BJ (cell line): ENCODE data around the gene POLE4. TPM values are rescaled to one million over a fixed set of nuclear protein-coding genes. Genes with fewer than 3 reads are reported as not detected.

ENCODE experiments used
- CTCF ChIA-PET: fragments of 350-600 bp; formaldehyde crosslinking; extraction: SDS; loops from one replicate; lab custom pipeline; 2021; ENCODE audit warnings: antibody characterized with exemption, inconsistent platforms; lab: Yijun Ruan, JAX
- POLR2A ChIA-PET: fragments of 300-600 bp; sonication (Branson Sonifier 250); formaldehyde crosslinking; extraction: SDS; loops from one replicate; lab custom pipeline; 2021; ENCODE audit warnings: antibody characterized with exemption; lab: Charles Lee
- DNase-seq: peaks from one replicate; pipeline ENCODE4 v3.0.0-alpha.2; 2011; ENCODE audit warnings: low read depth
- H3K27me3 ChIP-seq: 2 replicates; pipeline ENCODE4 v1.6.0; 2011; ENCODE audit warnings: low read length; ENCODE audit not compliant: control insufficient read depth, insufficient read depth
- H3K36me3 ChIP-seq: 2 replicates; pipeline ENCODE4 v1.5.1; 2011; ENCODE audit warnings: low read length; ENCODE audit not compliant: control insufficient read depth, insufficient read depth
- H3K4me3 ChIP-seq: 2 replicates; pipeline ENCODE4 v1.5.1; 2011; ENCODE audit warnings: low read depth, mild to moderate bottlenecking, control low read depth, low read length
- polyA plus RNA-seq: library from polyadenylated mRNA; depleted of rRNA; stranded (reverse); fragments of >200 nt; gene quantifications from 2 replicates; pipeline ENCODE4 v1.2.3, GENCODE V29; 2011
- TF ChIP-seq, protein P1 (sequence below): IDR thresholded peaks from 2 replicates; pipeline ENCODE4 v1.5.1; 2011; ENCODE audit warnings: low read depth, mild to moderate bottlenecking, control low read depth, inconsistent platforms, low read length, moderate library complexity; ENCODE audit not compliant: insufficient read depth

Gene POLE4
- polyA plus RNA-seq, 1 experiment, result 32.2 TPM

GRCh38 chr2:74941284-74941683, 17.2 kb upstream of the POLE4 start:
- POLR2A ChIA-PET, result interaction anchor here (0.6 kb wide), 1 partner anchor 221 kb away, joined by 3 read pairs; no protein-coding TSS in a partner anchor
- Histone ChIP-seq H3K27me3 (no peaks in the 10 kb centered on the region), H3K36me3 (peaks cover 1% of the 10 kb centered on the region; the same call in 1 of the 2 replicates), H3K4me3 (no peak overlapping the region)
- TF ChIP-seq, protein P1, sequence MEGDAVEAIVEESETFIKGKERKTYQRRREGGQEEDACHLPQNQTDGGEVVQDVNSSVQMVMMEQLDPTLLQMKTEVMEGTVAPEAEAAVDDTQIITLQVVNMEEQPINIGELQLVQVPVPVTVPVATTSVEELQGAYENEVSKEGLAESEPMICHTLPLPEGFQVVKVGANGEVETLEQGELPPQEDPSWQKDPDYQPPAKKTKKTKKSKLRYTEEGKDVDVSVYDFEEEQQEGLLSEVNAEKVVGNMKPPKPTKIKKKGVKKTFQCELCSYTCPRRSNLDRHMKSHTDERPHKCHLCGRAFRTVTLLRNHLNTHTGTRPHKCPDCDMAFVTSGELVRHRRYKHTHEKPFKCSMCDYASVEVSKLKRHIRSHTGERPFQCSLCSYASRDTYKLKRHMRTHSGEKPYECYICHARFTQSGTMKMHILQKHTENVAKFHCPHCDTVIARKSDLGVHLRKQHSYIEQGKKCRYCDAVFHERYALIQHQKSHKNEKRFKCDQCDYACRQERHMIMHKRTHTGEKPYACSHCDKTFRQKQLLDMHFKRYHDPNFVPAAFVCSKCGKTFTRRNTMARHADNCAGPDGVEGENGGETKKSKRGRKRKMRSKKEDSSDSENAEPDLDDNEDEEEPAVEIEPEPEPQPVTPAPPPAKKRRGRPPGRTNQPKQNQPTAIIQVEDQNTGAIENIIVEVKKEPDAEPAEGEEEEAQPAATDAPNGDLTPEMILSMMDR, result no peak
- CTCF ChIA-PET, result no interaction called here
- no peak for DNase-seq

DNA sequence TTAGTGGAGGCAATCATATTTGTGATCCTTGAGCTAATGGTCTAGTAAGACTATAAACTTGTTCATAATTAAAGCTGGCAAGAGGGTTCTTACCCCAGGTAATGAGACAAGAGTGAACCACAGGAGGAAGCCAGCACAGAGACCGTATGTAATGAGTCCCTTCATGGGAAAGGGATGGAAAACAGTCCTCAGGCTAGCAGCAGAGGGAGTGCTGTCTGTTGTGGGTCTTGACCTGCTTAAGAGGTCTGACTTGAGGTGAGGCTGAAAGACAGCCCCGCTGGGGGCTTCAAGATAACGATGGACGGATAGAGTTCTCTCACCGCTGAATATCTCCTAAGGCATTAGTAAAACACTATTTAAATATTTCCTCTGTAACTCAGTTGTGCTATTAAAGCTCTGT, 16.2 kb upstream of the POLE4 start:
- TF ChIP-seq, protein P1, result no peak
- no peak for DNase-seq
- H3K36me3 ChIP-seq, result peaks cover 1% of the 10 kb centered on the region; the same call in 1 of the 2 replicates
- POLR2A ChIA-PET, result no interaction called here
- H3K27me3 ChIP-seq, result no peaks in the 10 kb centered on the region
- H3K4me3 ChIP-seq, result no peak overlapping the region
- CTCF ChIA-PET, result interaction anchor here (1.3 kb wide), 1 partner anchor 523 kb away, joined by 3 read pairs; no protein-coding TSS in a partner anchor

GRCh38 chr2:74944987-74945787, 13.3 kb upstream of the POLE4 start:
- Histone ChIP-seq H3K4me3 (no peak overlapping the region), H3K36me3 (peaks cover 1% of the 10 kb centered on the region; the same call in 1 of the 2 replicates), H3K27me3 (no peaks in the 10 kb centered on the region)
- TF ChIP-seq, protein P1, result no peak
- ChIA-PET CTCF (interaction anchor here (0.7 kb wide), 1 partner anchor 46 kb away, joined by 3 read pairs; no protein-coding TSS in a partner anchor), POLR2A (no interaction called here)
- no peak for DNase-seq

- DNase-seq, result no peak
- Histone ChIP-seq H3K4me3 (no peak overlapping the region), H3K27me3 (no peaks in the 10 kb centered on the region), H3K36me3 (peaks cover 1% of the 10 kb centered on the region; the same call in 1 of the 2 replicates)
- TF ChIP-seq, protein P1, result no peak
- ChIA-PET POLR2A (no interaction called here), CTCF (no interaction called here)
These were observed 12.6 kb upstream of the POLE4 start for GRCh38 chr2:74945788-74946331.

GRCh38 chr2:74947703-74948102, 10.7 kb upstream of the POLE4 start:
- H3K36me3 ChIP-seq, result peaks cover 1% of the 10 kb centered on the region; the same call in 1 of the 2 replicates

More at GRCh38 chr2:74947703-74948102, 10.7 kb upstream of the POLE4 start:
- ChIA-PET CTCF (no interaction called here), POLR2A (no interaction called here)
- DNase-seq, result no peak
- no peaks in the 10 kb centered on the region for H3K27me3 ChIP-seq
- TF ChIP-seq, protein P1, result no peak
- H3K4me3 ChIP-seq, result no peak overlapping the region
